NOMO-1 treated with dmso at 0.1 percent for 144 hours (cell line): ENCODE results near the gene BRD9.
"Not testable (repeated sequence)": the region's sequence is repeated elsewhere in the genome, so short reads cannot be mapped to it uniquely, and the experiment has no call there.

Experiments used
- DNase-seq: peaks from one replicate; lab custom pipeline; 2025; ENCODE audit not compliant: unreplicated experiment; lab: John Stamatoyannopoulos, UW

The BRD9 gene

DNA sequence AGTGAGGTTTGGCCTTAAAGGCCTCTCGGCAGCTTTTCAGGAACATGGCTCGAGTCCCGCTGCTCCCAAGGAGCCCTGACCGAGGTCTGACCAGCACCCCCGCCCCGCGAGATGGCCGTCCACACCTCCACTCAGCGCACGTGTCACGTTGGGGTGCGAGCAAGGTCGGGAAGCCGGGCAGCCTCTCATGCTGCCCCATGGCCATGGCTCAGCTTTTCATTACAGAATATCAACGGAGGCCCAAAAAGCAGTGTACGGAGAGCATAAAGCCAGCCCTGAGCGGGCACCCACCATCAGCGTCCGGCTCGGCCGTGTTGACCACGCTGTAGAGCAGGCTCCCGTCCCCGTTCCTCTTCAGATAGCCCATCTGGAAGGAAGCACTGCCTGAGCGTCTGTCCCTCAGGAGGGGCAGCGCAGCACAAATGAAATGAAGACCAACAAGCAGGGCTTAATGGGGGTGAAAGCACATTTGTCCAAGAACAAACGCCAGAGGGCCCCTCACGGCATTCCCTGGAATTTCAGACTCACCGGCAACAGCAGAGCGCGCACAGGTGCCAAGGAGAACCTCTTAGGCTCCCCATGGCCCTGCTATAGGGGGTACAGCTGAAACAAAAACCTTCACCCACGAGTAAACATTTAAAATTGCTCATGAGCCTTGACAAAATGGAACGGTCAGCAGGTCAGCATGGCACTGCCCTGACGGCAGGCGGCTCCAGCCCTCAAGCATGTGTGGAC lies 11.6 kb downstream of the BRD9 start:
- DNase-seq: no peak

DNA sequence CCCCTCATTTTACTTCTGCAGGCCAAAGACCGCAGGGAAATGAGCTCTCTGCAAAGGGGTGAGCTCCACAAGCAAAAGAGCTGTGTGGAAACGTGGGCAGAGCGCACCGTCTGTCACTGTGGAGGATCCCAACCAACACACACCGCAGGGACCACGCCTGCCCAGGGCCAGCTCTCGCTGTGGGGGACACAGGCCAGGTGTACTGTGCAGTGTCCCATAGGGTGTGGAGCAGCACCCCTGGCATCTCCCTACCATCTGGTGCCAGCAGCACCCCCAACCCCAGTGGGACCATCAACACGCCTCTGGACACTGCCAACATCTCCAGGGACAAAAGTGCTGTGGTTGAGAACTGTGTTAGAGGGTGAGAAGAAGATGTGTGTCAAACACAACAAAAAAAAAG lies 13.9 kb downstream of the BRD9 start:
- not testable (repeated sequence) for DNase-seq

DNA sequence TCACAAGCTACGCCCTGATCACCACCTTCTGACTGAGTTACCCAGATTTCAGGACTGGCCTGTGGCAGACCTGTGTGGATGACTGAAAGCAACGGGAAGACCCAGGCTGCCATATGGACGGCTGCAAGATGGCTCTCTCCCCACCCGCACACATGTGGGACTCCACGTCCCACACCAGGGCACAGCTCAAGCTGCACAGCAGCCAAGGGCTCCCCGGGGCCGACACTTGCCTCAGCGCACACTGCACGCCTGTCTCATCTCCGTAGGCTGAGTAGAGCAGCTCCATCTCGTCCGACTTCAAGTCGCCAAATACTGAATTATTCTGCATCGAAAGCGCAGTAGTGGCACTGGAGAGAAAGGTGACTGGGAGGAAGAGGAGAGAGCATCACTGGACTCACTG lies 14.5 kb downstream of the BRD9 start:
- DNase-seq: no peak

DNA sequence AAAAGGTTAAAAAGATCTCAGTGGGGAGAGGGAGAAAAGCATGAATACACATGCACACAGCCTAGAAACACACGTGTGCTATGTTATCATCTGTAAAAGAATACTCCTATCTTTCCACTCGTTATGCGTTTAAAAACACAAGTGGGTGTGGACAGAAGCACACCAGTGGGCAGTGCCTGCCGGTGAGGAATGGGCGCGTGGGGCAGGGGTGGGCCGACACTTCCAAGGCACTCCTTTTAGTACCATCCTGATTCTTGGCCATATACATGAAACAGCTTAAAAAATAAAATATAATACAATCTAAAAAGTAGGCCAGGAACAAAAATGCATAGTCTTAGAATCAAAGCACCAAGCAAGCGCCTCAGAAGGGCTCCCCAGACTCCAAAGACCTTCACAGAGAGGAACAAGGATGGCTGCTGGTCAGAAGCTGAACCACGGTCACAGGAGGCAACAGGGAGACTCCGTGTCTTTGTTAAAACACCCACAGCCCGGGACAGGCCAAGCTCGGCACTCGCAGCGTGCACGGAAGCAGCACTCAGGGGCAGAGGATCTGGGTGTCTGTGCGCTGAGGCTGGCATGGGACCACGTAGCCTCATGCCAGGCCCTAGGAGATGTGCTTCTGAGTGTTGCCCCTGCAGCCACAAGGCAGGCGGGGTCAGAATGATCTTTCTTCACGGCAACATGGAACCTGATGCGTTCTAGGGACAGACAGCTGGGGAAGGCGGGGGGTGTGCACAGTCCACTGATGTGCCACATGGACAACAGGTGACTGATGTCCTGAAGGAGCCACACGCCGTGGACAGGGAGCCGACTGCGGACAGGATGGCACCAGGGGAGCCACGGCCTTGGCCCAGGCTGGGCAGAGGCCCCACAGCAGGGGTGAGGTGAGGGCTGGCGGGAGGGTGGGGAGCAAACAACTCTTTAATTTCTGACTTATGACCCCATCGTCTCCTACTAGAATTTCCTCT lies 15.9 kb downstream of the BRD9 start:
- no peak for DNase-seq

DNA sequence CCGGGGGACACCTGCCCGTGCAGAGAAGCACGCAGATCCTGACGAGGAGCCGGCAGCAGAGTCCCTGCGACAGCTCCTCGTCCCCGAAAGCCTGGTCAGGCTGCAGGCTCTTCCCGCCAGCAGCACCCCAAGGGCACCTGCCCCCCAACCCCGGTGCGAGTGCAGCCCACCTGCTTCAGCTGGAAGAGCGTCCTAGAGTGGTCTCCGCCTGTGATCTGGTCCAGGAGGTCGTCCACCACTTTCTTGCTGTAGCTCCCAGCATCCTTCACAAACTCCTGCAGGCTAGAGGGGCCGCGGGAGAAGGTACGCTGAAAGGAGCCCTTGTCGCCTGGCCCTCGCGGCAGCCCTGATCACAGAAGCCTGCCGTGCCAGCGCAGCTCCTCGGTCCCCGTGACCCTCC lies 16.7 kb downstream of the BRD9 start:
- DNase-seq: no peak

DNA sequence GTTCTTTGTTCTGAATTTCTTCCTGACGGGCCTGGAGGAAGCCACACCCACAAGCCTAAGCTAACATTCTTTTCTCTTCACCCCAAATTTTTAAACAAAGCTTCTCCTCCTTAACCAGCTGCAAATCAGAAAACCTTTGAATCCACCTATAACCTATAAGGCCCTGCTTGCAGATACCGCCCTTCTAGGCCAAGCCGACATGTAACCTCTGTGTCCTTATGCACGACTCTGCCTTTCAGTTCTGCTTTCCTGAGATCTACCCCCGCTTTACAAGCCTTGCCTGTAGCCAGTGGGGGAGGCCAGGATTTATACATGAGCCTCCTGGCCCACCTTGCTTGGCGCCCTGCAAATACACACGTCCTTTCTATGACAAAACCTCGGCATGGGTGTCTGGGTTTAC lies 19.3 kb downstream of the BRD9 start:
- DNase-seq: no peak

DNA sequence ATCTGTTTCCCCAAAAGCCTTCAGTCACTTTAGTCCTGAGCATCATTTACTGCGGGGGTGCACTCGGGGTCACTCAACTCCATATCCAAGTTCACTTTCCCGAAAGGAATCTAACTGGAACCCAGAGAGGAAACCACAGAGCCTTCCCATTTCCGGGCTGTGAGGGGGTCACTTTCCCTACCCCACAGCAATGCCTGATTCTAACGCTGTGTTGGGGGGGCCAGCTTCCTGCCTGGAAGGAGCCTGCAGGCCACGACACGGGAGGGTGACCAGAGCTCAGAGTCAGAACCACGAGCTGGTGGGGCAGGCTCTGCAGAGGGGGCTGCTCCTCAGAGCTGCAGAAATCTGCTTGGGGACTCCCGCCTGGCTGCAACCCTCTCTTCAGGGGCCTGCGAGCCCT lies 20.3 kb downstream of the BRD9 start:
- DNase-seq: no peak

DNA sequence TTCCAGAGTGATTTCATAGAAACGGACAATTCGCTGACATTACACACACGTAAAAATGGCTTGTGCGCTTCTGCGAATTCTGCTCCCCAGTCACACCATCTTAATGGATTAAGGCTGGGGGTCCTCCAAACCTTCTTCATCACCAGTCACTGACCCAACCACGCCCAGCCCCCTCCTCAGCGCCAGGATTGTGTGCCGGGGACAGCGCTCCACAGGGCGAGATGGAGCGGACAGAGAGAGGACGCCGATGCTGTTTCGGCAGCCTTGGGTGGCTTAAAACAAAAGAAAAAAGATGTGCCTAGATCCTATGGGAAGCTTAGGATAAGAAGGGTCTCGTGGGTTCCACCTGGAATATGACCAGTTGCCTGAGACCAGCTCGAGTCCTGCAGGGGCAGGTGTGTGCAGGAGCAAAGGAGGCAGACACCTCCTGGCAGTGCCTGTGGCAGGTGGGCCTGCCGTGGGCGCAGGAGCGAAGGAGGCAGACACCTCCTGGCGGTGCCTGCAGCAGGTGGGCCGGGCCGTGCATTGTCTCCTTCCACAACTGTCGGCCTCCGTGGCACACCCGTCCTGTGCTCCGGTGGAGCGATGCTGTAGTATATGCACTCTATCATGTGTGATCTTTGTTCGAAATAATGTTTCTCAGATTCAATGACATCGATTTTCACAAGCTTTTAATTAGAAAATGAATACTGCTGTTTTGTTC lies 20.9 kb downstream of the BRD9 start:
- DNase-seq: no peak

DNA sequence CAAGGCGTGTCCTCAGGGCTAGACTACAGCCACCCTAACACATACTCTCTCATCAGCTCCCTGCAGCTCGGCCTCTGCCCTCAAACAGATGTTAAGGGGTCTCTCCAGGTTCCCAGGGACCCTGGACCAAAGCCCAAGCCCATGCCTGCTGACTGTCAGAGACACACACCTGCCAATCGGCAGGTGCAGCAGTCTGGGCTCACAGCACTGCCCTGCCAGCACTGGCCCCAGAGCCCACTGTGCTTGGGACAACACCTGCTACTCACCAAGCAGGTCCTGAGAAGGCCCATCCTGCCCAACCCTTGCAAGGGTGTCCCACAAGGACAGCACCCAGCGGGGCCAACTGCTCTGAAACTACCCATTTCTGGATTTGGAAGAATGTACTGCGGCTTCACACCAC lies 21.6 kb downstream of the BRD9 start:
- no peak for DNase-seq

DNA sequence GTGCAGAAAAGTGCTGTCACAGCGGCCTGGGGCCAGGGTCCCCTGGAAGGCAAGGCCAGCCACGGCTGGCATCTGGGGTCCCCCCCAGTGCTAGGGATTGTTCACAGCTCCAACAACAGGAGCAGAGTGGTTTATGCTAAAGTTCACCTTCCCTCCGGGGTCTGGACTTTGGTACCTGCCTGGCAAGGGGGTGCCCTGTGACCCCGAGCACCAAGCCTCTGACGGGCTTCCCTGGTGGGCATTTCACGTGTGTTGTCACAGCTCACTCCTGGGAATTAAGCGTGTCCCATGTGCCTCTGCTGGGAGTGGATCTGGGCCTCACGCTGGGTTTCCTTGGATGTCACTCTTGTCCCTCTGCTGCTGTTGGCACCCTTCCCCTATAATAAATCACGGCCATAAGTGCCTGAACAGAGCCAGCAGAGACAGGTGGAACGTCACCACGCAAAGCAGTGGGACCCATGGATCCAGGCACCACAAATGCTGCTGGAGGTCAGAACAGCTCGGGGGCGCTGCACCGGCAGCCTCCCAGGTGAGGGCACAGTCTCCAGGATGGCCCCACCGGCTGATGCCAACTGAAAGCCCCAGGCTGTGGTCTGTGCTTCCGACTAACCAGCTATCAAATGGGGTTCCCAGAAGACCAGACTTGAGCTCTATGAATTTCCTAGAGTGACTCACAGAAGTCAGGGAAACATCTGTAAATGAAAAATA lies 24.0 kb downstream of the BRD9 start:
- DNase-seq: no peak

DNA sequence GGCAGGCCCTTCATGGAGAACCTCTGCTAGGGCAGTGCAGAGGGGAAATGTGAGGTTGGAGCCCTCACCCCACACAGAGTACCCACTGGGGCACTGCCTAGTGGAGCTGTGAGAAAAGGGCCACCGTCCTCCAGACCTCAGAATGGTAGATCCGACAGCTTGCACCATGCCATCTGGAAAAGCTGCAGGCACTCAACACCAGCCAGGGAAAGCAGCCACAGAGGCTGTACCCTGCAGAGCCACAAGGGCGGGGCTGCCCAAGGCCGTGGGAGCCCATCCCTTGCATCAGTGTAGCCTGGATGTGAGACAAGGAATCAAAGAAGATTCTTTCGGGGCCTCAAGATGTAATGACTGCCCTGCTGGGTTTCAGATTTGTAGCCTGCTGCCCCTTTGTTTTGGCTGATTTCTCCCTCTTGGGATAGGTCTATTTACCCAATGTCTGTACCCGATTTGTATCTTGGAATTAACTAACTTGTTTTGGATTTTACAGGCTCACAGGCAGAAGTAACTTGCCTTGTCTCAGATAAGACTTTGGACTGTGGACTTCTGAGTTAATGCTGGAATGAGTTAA lies 25.2 kb downstream of the BRD9 start:
- no peak for DNase-seq

DNA sequence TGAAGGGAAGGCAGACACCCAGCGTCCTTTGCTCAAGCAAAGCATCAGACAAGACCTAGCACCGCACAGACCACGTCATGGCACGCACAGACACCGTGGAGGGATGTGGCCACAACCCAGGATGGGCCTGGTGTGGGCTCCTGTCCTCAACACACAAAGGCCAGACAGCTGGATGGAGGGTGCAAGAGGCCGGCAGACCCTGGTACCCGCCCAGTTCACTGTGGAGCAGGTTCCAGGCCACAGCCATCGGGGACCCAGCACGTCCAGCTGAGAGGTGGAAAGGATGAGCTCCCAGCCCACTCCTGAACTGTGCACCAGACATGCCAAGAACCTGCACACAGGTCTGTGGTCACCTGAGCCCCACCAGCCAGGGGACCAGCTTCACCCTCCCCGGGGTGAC lies 26.8 kb downstream of the BRD9 start:
- no peak for DNase-seq

DNA sequence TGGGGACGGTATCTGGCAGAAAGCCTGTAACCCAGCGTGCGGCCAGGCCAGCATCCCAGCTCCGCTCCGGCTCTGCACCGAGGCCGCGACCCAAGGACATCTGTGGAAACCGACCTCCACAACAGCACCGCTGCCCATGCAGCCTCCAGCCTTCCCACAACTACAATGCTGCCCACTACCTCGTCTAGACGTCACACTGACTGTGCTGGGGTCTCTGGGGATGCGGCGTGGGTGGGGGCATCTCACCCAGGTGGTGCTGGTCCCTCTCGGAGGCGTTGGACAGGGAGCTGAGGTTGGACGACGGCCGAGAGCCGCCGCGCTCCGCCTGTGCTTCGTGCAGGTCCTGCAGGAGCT lies 27.5 kb downstream of the BRD9 start:
- no peak for DNase-seq

DNA sequence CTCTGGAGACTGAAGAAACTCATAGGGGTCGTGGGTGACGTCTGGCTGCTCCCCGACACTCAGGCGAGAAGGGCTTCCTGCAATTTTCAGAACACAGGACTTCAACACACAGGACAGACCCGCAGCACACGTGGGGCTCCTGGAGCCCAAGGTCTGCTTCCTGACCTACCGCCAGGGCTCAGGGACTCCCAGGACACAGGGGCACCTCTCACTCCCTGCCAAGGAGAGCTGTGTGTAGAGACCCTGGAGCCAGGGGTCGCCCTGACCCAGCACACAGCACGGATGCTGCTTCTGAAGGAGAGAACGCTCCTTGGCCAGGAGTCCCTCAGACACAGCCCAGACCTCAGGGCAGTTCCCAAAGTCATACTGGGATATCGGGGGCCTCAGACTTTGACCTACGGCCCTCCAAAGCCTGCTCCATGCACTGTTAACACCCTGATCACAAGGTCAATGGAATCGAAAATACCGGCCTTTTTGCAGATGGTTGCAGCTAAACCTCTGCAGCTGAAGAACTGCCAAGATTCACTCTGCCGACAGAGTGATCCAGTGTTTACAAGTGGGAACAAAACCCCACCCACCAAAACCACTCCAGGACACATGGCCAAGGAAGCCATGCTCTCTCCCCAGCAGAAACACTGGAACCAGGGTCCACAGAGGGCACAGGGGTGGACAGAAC lies 28.0 kb downstream of the BRD9 start:
- no peak for DNase-seq

DNA sequence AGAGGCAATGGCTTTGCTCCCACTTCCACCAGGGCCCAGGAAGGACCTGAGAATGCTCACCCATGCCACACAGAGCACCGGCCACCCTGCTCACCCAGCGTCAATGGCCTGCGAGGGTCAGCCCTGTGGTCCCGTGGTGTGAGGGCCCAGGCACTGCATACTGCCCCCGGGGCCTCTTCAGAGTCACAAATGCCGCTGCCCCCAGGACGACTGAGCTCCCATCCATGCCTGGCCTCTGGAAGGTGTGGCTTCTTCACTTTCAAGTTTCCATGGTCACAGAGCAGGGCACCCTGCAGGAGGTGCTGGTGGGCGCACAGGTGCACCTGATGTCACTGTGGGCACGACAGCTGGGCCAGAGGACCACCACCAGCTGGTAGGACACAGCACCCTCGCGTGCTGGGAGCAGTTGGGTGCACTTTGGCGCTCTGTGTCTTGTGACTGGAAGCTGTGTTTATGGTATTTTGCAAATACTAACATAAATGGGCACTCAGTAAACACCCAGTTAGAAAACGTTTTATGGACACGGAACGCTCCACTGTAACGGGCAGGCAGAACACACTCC lies 29.3 kb downstream of the BRD9 start:
- no peak for DNase-seq

DNA sequence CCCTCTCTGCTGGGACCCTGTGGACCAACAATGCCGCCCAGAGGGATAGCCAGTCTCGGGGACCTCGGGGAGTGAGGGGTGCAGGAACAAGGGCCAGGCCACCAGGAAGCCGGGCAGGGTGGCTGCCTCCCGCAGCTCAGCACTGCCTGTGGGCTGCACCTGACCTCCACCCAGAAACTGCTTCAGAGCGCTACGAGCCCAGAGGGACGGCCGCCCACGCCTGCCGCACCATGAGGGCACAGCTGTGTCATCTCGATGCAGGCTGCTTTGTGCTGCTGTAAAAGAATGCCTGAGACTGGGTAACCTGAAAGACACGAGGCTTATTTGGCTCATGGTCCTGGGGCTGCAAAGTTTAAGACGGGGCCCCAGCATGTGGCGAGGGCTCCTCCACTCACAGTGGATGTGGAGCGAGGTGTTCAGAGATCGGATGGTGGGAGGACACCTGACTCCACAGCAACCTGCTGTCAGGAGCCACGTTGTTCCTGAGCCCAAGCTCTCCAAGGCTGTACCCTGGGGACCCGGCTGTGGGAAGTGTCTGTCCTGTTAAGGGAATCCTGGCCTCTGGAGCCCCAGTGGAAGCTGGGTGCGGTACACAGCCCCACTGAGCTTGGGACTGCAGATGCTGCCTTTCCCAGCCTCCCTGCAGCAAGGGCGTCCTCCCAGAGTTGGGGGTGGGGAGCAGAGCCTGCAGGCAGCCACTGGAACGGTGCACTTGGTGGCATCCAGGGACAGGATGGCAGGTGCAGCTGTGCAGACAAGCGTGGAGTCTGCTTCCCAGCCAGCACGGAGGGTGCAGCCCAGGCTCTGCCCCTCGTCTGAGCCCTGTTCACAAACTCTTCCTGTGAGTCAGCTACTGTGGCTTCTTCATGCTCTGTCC lies 30.0 kb downstream of the BRD9 start:
- no peak for DNase-seq

DNA sequence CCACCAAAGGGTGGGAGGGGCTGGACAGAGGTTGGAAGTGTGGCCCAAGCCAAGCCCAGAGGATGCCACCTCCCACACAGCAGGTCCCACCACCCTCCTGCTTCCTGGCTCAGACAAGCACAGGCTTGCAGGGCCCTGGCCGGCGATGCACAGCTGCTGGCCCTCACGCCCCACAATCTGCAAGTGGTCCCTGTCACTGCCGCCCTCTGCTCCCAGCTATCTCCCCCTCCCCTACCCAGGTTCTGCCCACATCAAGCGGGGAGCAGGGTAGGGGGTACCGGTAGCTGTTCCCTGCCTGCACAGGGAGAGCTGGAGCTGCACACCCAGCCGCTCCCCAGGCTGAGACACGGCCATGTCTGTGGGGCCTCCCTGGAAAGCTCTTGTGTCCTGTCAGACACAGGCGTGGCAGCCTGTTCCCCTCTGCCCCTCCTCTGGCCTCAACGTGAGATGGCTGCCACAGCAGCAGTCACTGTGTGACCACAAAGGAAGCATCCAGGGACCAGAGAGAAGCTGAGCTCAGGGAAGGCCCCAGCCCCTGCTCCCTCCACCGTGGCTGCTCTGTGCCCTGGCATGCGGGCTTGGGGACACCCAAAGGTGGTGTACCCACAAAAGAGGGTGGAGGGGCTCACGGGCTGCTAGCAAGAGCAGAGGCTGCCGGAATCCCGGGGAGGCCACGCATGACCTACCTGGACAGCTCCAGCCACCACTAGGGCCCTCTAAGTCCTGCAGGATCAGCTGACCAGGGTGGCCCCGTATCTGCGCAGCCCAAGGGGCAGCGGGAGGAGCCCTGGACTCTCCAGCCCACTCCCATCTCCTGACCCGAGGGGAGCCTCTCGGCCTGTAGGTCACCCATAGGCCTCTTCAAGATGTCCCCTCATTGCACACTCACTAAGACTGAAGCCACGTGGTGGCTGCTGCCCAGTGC lies 30.9 kb downstream of the BRD9 start:
- DNase-seq: no peak
